Stimulated activated naive B cell treated with anti-CD40 and anti-IgM and Interleukin-4, amounts not matched to agents 10 μg/mL and 1 μg/mL and 100 μg/mL, for 72 hours (primary cell): ENCODE data around the gene TP73.

Experiments
- ATAC-seq, 2 donors: fragments of 150-1000 bp; cut with Tn5 transposase; replicated peaks; 2 replicates each; pipeline ENCODE4 v1.10.0; 2021; ENCODE audit warnings: moderate library complexity in 1 of 2
- DNase-seq: peaks from one replicate; pipeline ENCODE4 v3.0.0; 2021
- H3K27ac Mint-ChIP-seq: one replicate; pipeline ENCODE4 v1.8.0; 2022; ENCODE audit warnings: mild to moderate bottlenecking, mixed read lengths
- H3K27me3 Mint-ChIP-seq, 2 donors: one replicate each; pipeline ENCODE4 v1.8.0; 2022; ENCODE audit warnings: mixed read lengths in 2 of 2
- H3K36me3 Mint-ChIP-seq, 2 donors: one replicate each; pipeline ENCODE4 v1.8.0; 2022; ENCODE audit warnings: mixed read lengths in 2 of 2, mild to moderate bottlenecking in 1 of 2
- H3K4me1 Mint-ChIP-seq, 2 donors: one replicate each; pipeline ENCODE4 v1.8.0; 2022; ENCODE audit warnings: mixed read lengths in 2 of 2, mild to moderate bottlenecking in 1 of 2
- H3K4me3 Mint-ChIP-seq, 2 donors: one replicate each; pipeline ENCODE4 v1.8.0; 2022; ENCODE audit warnings: mild to moderate bottlenecking in 2 of 2, mixed read lengths in 2 of 2, moderate library complexity in 1 of 2
- H3K9me3 Mint-ChIP-seq, 2 donors: one replicate each; pipeline ENCODE4 v1.8.0; 2022; ENCODE audit warnings: mixed read lengths in 2 of 2, mild to moderate bottlenecking in 1 of 2

TP73 gene

GRCh38 chr1:3661631-3662030 lies 9.3 kb downstream of the TP73 start:
- Mint-ChIP-seq H3K9me3 (no peaks in the 10 kb centered on the region), H3K27ac (no peak overlapping the region), H3K27me3 (peaks cover 18 to 40% of the 10 kb centered on the region in 2 donors), H3K4me3 (no peak overlapping the region), H3K36me3 (peaks cover 0 to 3% of the 10 kb centered on the region in 2 donors), H3K4me1 (peaks cover 26 to 41% of the 10 kb centered on the region in 2 donors)
- DNase-seq (no peak), ATAC-seq (no peak)

GRCh38 chr1:3662080-3662671 lies 9.9 kb downstream of the TP73 start:
- H3K9me3 Mint-ChIP-seq, result no peaks in the 10 kb centered on the region
- H3K27me3 Mint-ChIP-seq, result peaks cover 18 to 39% of the 10 kb centered on the region in 2 donors
- peaks cover 0 to 3% of the 10 kb centered on the region in 2 donors for H3K36me3 Mint-ChIP-seq
- ATAC-seq (no peak), DNase-seq (no peak)
- no peak overlapping the region for H3K27ac Mint-ChIP-seq
- no peak overlapping the region for H3K4me3 Mint-ChIP-seq
- H3K4me1 Mint-ChIP-seq, result peaks cover 26 to 41% of the 10 kb centered on the region in 2 donors

GRCh38 chr1:3663999-3664699 lies 11.8 kb downstream of the TP73 start:
- Mint-ChIP-seq H3K4me3 (no peak overlapping the region), H3K27me3 (peaks cover 12 to 30% of the 10 kb centered on the region in 2 donors), H3K4me1 (peaks cover 28 to 50% of the 10 kb centered on the region in 2 donors), H3K36me3 (peaks cover 0 to 1% of the 10 kb centered on the region in 2 donors), H3K9me3 (no peaks in the 10 kb centered on the region), H3K27ac (no peak overlapping the region)
- DNase-seq (no peak), ATAC-seq (no peak)

GRCh38 chr1:3664700-3665375 lies 12.5 kb downstream of the TP73 start:
- Mint-ChIP-seq H3K27me3 (peaks cover 15 to 28% of the 10 kb centered on the region in 2 donors), H3K4me3 (no peak overlapping the region), H3K36me3 (peaks cover 0 to 1% of the 10 kb centered on the region in 2 donors), H3K4me1 (peaks cover 28 to 50% of the 10 kb centered on the region in 2 donors), H3K27ac (no peak overlapping the region), H3K9me3 (no peaks in the 10 kb centered on the region)
- ATAC-seq, result no peak
- no peak for DNase-seq

- peaks cover 0 to 1% of the 10 kb centered on the region in 2 donors for H3K36me3 Mint-ChIP-seq
- H3K27me3 Mint-ChIP-seq, result peaks cover 30 to 33% of the 10 kb centered on the region in 2 donors
- no peaks in the 10 kb centered on the region for H3K9me3 Mint-ChIP-seq
- H3K4me3 Mint-ChIP-seq, result no peak overlapping the region
- DNase-seq (no peak), ATAC-seq (no peak)
- H3K4me1 Mint-ChIP-seq, result peaks cover 43 to 71% of the 10 kb centered on the region in 2 donors
- no peak overlapping the region for H3K27ac Mint-ChIP-seq
Observed at GRCh38 chr1:3668148-3668547, 15.8 kb downstream of the TP73 start.

GRCh38 chr1:3668585-3669300 lies 16.4 kb downstream of the TP73 start:
- Mint-ChIP-seq H3K4me1 (peaks cover 47 to 77% of the 10 kb centered on the region in 2 donors), H3K4me3 (no peak overlapping the region), H3K36me3 (peaks cover 0 to 1% of the 10 kb centered on the region in 2 donors), H3K27me3 (peaks cover 27 to 33% of the 10 kb centered on the region in 2 donors), H3K27ac (no peak overlapping the region), H3K9me3 (no peaks in the 10 kb centered on the region)
- ATAC-seq (no peak), DNase-seq (no peak)

- ATAC-seq, result no peak
- Mint-ChIP-seq H3K4me1 (peaks cover 48 to 81% of the 10 kb centered on the region in 2 donors), H3K36me3 (peaks cover 0 to 1% of the 10 kb centered on the region in 2 donors), H3K4me3 (no peak overlapping the region), H3K27me3 (peaks cover 27 to 33% of the 10 kb centered on the region in 2 donors), H3K9me3 (no peaks in the 10 kb centered on the region), H3K27ac (no peak overlapping the region)
- DNase-seq, result no peak
Observed at GRCh38 chr1:3669421-3669821, 17.1 kb downstream of the TP73 start.

GRCh38 chr1:3669971-3670431 lies 17.7 kb downstream of the TP73 start:
- Mint-ChIP-seq H3K4me1 (peaks cover 47 to 78% of the 10 kb centered on the region in 2 donors), H3K27ac (no peak overlapping the region), H3K9me3 (no peaks in the 10 kb centered on the region), H3K4me3 (no peak overlapping the region), H3K27me3 (peaks cover 27 to 33% of the 10 kb centered on the region in 2 donors), H3K36me3 (peaks cover 0 to 1% of the 10 kb centered on the region in 2 donors)
- DNase-seq (no peak), ATAC-seq (no peak)

GRCh38 chr1:3670823-3671265 lies 18.5 kb downstream of the TP73 start:
- H3K4me3 Mint-ChIP-seq, result no peak overlapping the region
- H3K27ac Mint-ChIP-seq, result peak overlapping the region; percentile 67
- no peak for ATAC-seq
- peaks cover 27 to 33% of the 10 kb centered on the region in 2 donors for H3K27me3 Mint-ChIP-seq
- no peak for DNase-seq
- peaks cover 55 to 80% of the 10 kb centered on the region in 2 donors for H3K4me1 Mint-ChIP-seq
- no peaks in the 10 kb centered on the region for H3K9me3 Mint-ChIP-seq
- H3K36me3 Mint-ChIP-seq, result peaks cover 0 to 1% of the 10 kb centered on the region in 2 donors

- H3K36me3 Mint-ChIP-seq, result peaks cover 0 to 1% of the 10 kb centered on the region in 2 donors
- H3K4me1 Mint-ChIP-seq, result peaks cover 55 to 81% of the 10 kb centered on the region in 2 donors
- ATAC-seq (no peak), DNase-seq (no peak)
- no peaks in the 10 kb centered on the region for H3K9me3 Mint-ChIP-seq
- H3K27ac Mint-ChIP-seq, result peak overlapping the region; percentile 27
- no peak overlapping the region for H3K4me3 Mint-ChIP-seq
- H3K27me3 Mint-ChIP-seq, result peaks cover 27 to 33% of the 10 kb centered on the region in 2 donors
Observed at GRCh38 chr1:3671371-3672180, 19.3 kb downstream of the TP73 start.

- no peak for DNase-seq
- H3K27ac Mint-ChIP-seq, result no peak overlapping the region
- no peaks in the 10 kb centered on the region for H3K9me3 Mint-ChIP-seq
- no peak overlapping the region for H3K4me3 Mint-ChIP-seq
- peaks cover 27 to 33% of the 10 kb centered on the region in 2 donors for H3K27me3 Mint-ChIP-seq
- H3K36me3 Mint-ChIP-seq, result peaks cover 0 to 1% of the 10 kb centered on the region in 2 donors
- ATAC-seq, result no peak
- H3K4me1 Mint-ChIP-seq, result peaks cover 56 to 81% of the 10 kb centered on the region in 2 donors
Observed at GRCh38 chr1:3672231-3672970, 20.1 kb downstream of the TP73 start.

- Mint-ChIP-seq H3K4me1 (peaks cover 59 to 81% of the 10 kb centered on the region in 2 donors), H3K4me3 (peak overlapping the region in 1 of 2 donors; percentile 29), H3K27me3 (peaks cover 26 to 31% of the 10 kb centered on the region in 2 donors), H3K36me3 (no peaks in the 10 kb centered on the region), H3K9me3 (no peaks in the 10 kb centered on the region), H3K27ac (no peak overlapping the region)
- DNase-seq (no peak), ATAC-seq (no peak)
Observed at GRCh38 chr1:3672971-3673361, 20.6 kb downstream of the TP73 start.
